Vagina (tissue), 2 donors: ENCODE measurements around the gene ENAH.

ENCODE experiments used
- CTCF ChIP-seq, 3 experiments: fragments of 450-650 bp in 2 of 3; fragments of 200-600 bp in 1 of 3; sonication (generic) in 1 of 3; IDR thresholded peaks; one replicate each; pipeline ENCODE4 v1.5.1; 2017 to 2019; ENCODE audit warnings: antibody characterized with exemption in 3 of 3, mild to moderate bottlenecking in 2 of 3, moderate library complexity in 2 of 3
- POLR2A ChIP-seq, 2 donors: fragments of 450-650 bp; IDR thresholded peaks; one replicate each; pipeline ENCODE4 v1.6.1; 2017; ENCODE audit warnings: antibody characterized with exemption in 2 of 2, mild to moderate bottlenecking in 2 of 2, moderate library complexity in 2 of 2
- POLR2AphosphoS5 ChIP-seq, 2 donors: sonication (generic); formaldehyde crosslinking; IDR thresholded peaks; one replicate each; pipeline ENCODE4 v1.9.0; 2017; ENCODE audit warnings: antibody characterized with exemption in 2 of 2, mild to moderate bottlenecking in 2 of 2, low read depth in 1 of 2; ENCODE audit not compliant: insufficient read depth in 1 of 2

DNA sequence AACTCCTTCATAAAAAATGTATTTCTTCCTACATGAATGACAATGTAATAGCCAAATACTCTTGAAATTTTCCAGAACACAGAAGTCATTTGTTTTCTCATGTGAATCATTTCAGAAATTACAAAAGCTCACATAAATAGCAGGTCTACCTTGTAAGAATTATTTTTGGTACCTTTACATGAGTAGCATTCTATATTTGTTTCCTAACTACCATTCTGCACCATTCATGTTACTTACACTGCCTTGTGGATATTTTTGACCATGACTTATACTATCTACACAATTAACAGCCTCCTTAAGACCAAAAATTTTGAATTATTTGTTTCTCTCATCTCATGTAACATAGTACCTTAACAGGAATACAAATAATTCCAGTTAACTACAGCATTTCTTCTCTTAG, 109.6 kb downstream of the ENAH start:
- TF ChIP-seq CTCF (IDR thresholded peaks at IDR 0.05) (no peak), POLR2AphosphoS5 (IDR thresholded peaks at IDR 0.05; ENCODE audit: insufficient read depth in 1 of 2, low read depth in 1 of 2) (no peak), POLR2A (IDR thresholded peaks at IDR 0.05) (no peak)
